Measurements from ENCODE around the gene MR1. TPM values are rescaled to one million over a fixed set of nuclear protein-coding genes. Genes with fewer than 3 reads are reported as not detected.

MR1 gene
- total and polyA plus RNA-seq, 8 donors, result 1.1 to 11.3 (median 3.2) TPM

GRCh38 chr1:181001091-181001780 lies 32.5 kb upstream of the MR1 start:
- DNase-seq (no peak), FAIRE-seq (no peak), ATAC-seq (no peak)
- intact Hi-C loops (cut with DNase I), result no loop called here
- Histone ChIP-seq H3K4me3 (no peak overlapping the region), H3K27ac (no peak overlapping the region), H3K36me3 (peaks cover 0 to 11% (median 0%) of the 10 kb centered on the region in 3 donors), H3K4me1 (no peaks in the 10 kb centered on the region), H3K9me3 (no peaks in the 10 kb centered on the region), H3K27me3 (no peaks in the 10 kb centered on the region)
- TF ChIP-seq CTCF (IDR thresholded peaks at IDR 0.05), result no peak
- 90 to 91% methylated on average over 7 of the region's 7 CpGs for WGBS, 2 donors

GRCh38 chr1:181002582-181003172 lies 31.1 kb upstream of the MR1 start:
- TF ChIP-seq CTCF (IDR thresholded peaks at IDR 0.05), result no peak
- Histone ChIP-seq H3K4me1 (no peaks in the 10 kb centered on the region), H3K27ac (no peak overlapping the region), H3K9me3 (no peaks in the 10 kb centered on the region), H3K4me3 (no peak overlapping the region), H3K27me3 (no peaks in the 10 kb centered on the region), H3K36me3 (peaks cover 0 to 11% (median 0%) of the 10 kb centered on the region in 3 donors)
- intact Hi-C loops (cut with DNase I), result no loop called here
- DNase-seq (no peak), ATAC-seq (no peak), FAIRE-seq (no peak)
- WGBS, 2 donors, result 95 to 97% methylated on average over 3 of the region's 3 CpGs

GRCh38 chr1:181010789-181011188 lies 23.0 kb upstream of the MR1 start:
- Histone ChIP-seq H3K27me3 (no peaks in the 10 kb centered on the region), H3K9me3 (no peaks in the 10 kb centered on the region), H3K4me1 (peaks cover 0 to 11% (median 0%) of the 10 kb centered on the region in 3 donors), H3K36me3 (no peaks in the 10 kb centered on the region), H3K27ac (no peak overlapping the region), H3K4me3 (no peak overlapping the region)
- ATAC-seq (no peak), FAIRE-seq (no peak), DNase-seq (no peak)
- intact Hi-C loops (cut with DNase I), result no loop called here
- TF ChIP-seq CTCF (IDR thresholded peaks at IDR 0.05), result no peak

GRCh38 chr1:181011301-181012202 lies 22.2 kb upstream of the MR1 start:
- intact Hi-C loops (cut with DNase I), result no loop called here
- FAIRE-seq, result no peak

More at GRCh38 chr1:181011301-181012202, 22.2 kb upstream of the MR1 start:
- Histone ChIP-seq H3K4me3 (no peak overlapping the region), H3K4me1 (peaks cover 0 to 15% (median 0%) of the 10 kb centered on the region in 3 donors), H3K27ac (no peak overlapping the region), H3K9me3 (no peaks in the 10 kb centered on the region), H3K36me3 (no peaks in the 10 kb centered on the region), H3K27me3 (no peaks in the 10 kb centered on the region)
- ATAC-seq, result no peak
- 85 to 90% methylated on average over 3 of the region's 3 CpGs for WGBS, 2 donors
- TF ChIP-seq CTCF (IDR thresholded peaks at IDR 0.05), result no peak
- no peak for DNase-seq
